ENCODE results near the gene FAM118B. TPM values are rescaled to one million over a fixed set of nuclear protein-coding genes. Genes with fewer than 3 reads are reported as not detected.

Gene FAM118B
- total and polyA plus RNA-seq, 2 of the 8 experiments (the other 6 are each of a cell fraction or from before 2014, with no cell fraction given) = 25.3 to 48.3 TPM

DNA sequence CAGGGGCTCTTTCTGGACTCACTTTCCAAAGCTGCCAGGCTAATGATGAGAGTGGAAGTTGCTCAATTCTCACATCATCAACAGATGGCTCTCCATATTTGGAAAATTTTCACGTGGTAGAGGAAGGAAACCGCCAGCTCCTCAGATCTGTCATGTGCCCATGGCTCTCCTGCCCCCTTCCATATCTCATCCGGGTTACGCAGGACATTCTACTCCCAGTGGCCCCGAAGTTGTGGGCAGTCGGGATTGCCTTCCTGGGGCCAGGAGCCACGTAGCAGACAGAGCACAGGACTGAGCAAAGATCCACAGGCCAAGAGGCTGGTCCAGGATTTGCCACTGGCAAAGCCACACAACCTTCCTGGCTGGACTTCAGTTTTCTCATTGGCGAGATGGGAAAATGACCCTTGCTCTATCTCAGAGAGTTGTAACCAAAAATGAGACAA is 39.0 kb upstream of the FAM118B start:
- peaks cover 0 to 5% (median 3%) of the 10 kb centered on the region in 4 experiments; a peak in 3 of 7 replicates for H3K4me1 ChIP-seq (replicated peaks in 1 of 4; ENCODE audit: control insufficient read depth in 3 of 4, insufficient read depth in 4 of 4, low read length in 3 of 4)
- H2BK15ac ChIP-seq (ENCODE audit: low read length) = no peak overlapping the region
- H3K27ac ChIP-seq (ENCODE audit: low read depth, low read length) = no peak overlapping the region
- no peak overlapping the region for H2AK5ac ChIP-seq (ENCODE audit: low read depth, low read length)
- no peaks in the 10 kb centered on the region for H3K79me1 ChIP-seq (ENCODE audit: low read depth, low read length)
- no peak overlapping the region for H2BK12ac ChIP-seq (ENCODE audit: low read depth, low read length)
- no peak overlapping the region for H3K4me2 ChIP-seq (ENCODE audit: insufficient read depth in 1 of 2, low read depth in 2 of 2, low read length in 2 of 2)
- no peak overlapping the region for H3K23ac ChIP-seq (ENCODE audit: insufficient read length)
- no peak overlapping the region for H2BK120ac ChIP-seq (replicated peaks; ENCODE audit: low read depth, low read length)
- H3K18ac ChIP-seq (ENCODE audit: extremely low read depth, low read length) = no peak overlapping the region
- no peaks in the 10 kb centered on the region for H3K79me2 ChIP-seq (ENCODE audit: control insufficient read depth in 1 of 2, insufficient read depth in 2 of 2, low read length in 2 of 2)
- H3K56ac ChIP-seq (replicated peaks; ENCODE audit: insufficient read length, low read depth, low read length) = no peak overlapping the region
- no peak overlapping the region for H2BK20ac ChIP-seq (ENCODE audit: low read length)
- no peak overlapping the region for H3K14ac ChIP-seq (ENCODE audit: insufficient read length)
- 94% methylated on average over 8 of the region's 8 CpGs; no CpG with 5 or more reads in 1 of the 2 experiments for WGBS, 2 experiments (ENCODE audit: extremely low coverage in 1 of 2, insufficient coverage in 1 of 2, insufficient read length in 1 of 2, insufficient replicate concordance in 2 of 2, low coverage in 1 of 2, low lambda C conversion rate in 2 of 2, missing lambda C conversion rate in 1 of 2)
- H4K91ac ChIP-seq (replicated peaks; ENCODE audit: insufficient read length, low read length) = no peak overlapping the region
- no peak overlapping the region for H2AFZ ChIP-seq (ENCODE audit: low read length)
- no peak overlapping the region for H3K4me3 ChIP-seq (ENCODE audit: extremely low read depth in 1 of 4, insufficient read depth in 2 of 4, low read depth in 3 of 4, low read length in 4 of 4)
- FAIRE-seq = no peak
- no peak overlapping the region; the same call in 1 of the 2 replicates for H4K8ac ChIP-seq (ENCODE audit: extremely low read depth, insufficient read depth, low read length)
- H3K9me3 ChIP-seq (ENCODE audit: insufficient read depth in 2 of 2, low read depth in 1 of 2, low read length in 1 of 2) = no peaks in the 10 kb centered on the region
- no peak overlapping the region for H3K4ac ChIP-seq (replicated peaks; ENCODE audit: insufficient read length, low read depth, low read length)
- H3K9ac ChIP-seq (replicated peaks in 1 of 4; ENCODE audit: extremely low read depth in 1 of 4, low read depth in 3 of 4, low read length in 3 of 4) = no peak overlapping the region
- POLR2A ChIA-PET (ENCODE audit: partially characterized antibody) = interaction anchor here (0.7 kb wide), 1 partner anchor 12 kb away, joined by 3 read pairs; no protein-coding TSS in a partner anchor
- H4K20me1 ChIP-seq (replicated peaks in 1 of 2; ENCODE audit: control insufficient read depth in 1 of 2, insufficient read depth in 2 of 2, low read length in 2 of 2) = no peaks in the 10 kb centered on the region
- CTCF ChIA-PET (ENCODE audit: partially characterized antibody) = interaction anchor here (0.9 to 2.6 kb wide), 6 partner anchors 9 to 109 kb away, joined by 3 to 6 read pairs (median 4); no protein-coding TSS in a partner anchor
- H3K36me3 ChIP-seq (ENCODE audit: control insufficient read depth in 2 of 4, insufficient read depth in 4 of 4, low read length in 3 of 4) = no peaks in the 10 kb centered on the region
- TF ChIP-seq SUZ12 (IDR thresholded peaks at IDR 0.05; ENCODE audit: low read length) (no peak), KDM1A (IDR thresholded peaks at IDR 0.05; ENCODE audit: borderline replicate concordance, low read length) (no peak), SAP30 (IDR thresholded peaks at IDR 0.05; ENCODE audit: insufficient read depth, insufficient replicate concordance, low read length) (no peak), SP2 (IDR thresholded peaks at IDR 0.05; ENCODE audit: low read length) (no peak)
- H3K23me2 ChIP-seq (ENCODE audit: low read depth, low read length) = no peaks in the 10 kb centered on the region; the same call in 1 of the 2 replicates
- H4K5ac ChIP-seq (ENCODE audit: insufficient read length, low read depth, low read length) = no peak overlapping the region
- H3K27me3 ChIP-seq (replicated peaks in 1 of 4; ENCODE audit: control insufficient read depth in 3 of 4, extremely low read depth in 1 of 4, insufficient read depth in 3 of 4, low read length in 3 of 4) = no peaks in the 10 kb centered on the region
- no peak overlapping the region for H2BK5ac ChIP-seq (ENCODE audit: low read depth, low read length)
- DNase-seq (ENCODE audit: low read depth in 1 of 2, low spot score in 2 of 2) = no peak
